ENCODE data around the gene SLC27A2. TPM values are rescaled to one million over a fixed set of nuclear protein-coding genes. Genes with fewer than 3 reads are reported as not detected.

SLC27A2 gene
- total RNA-seq, 1 donor from 2014 or later = 0.51 TPM

- DNase-seq (ENCODE audit: low spot score) = no peak
- H3K27me3 Mint-ChIP-seq (ENCODE audit: unreplicated experiment) = no peaks in the 10 kb centered on the region
- H3K36me3 Mint-ChIP-seq (ENCODE audit: low read depth, unreplicated experiment) = no peaks in the 10 kb centered on the region
- TF ChIP-seq CTCF (IDR thresholded peaks at IDR 0.05; ENCODE audit: unreplicated experiment) = no peak
- no peaks in the 10 kb centered on the region for H3K9me3 Mint-ChIP-seq (ENCODE audit: unreplicated experiment)
- no peak overlapping the region for H3K4me3 Mint-ChIP-seq (ENCODE audit: unreplicated experiment)
- no peak overlapping the region for H3K27ac Mint-ChIP-seq (ENCODE audit: unreplicated experiment)
- no peaks in the 10 kb centered on the region for H3K4me1 Mint-ChIP-seq (ENCODE audit: unreplicated experiment)
These were observed 56.3 kb downstream of the SLC27A2 start for GRCh38 chr15:50238255-50238654.

- no peak for DNase-seq (ENCODE audit: low spot score)
- Mint-ChIP-seq H3K36me3 (ENCODE audit: low read depth, unreplicated experiment) (no peaks in the 10 kb centered on the region), H3K27me3 (ENCODE audit: unreplicated experiment) (no peaks in the 10 kb centered on the region), H3K4me1 (ENCODE audit: unreplicated experiment) (no peaks in the 10 kb centered on the region), H3K9me3 (ENCODE audit: unreplicated experiment) (no peaks in the 10 kb centered on the region), H3K4me3 (ENCODE audit: unreplicated experiment) (no peak overlapping the region), H3K27ac (ENCODE audit: unreplicated experiment) (no peak overlapping the region)
- no peak for TF ChIP-seq CTCF (IDR thresholded peaks at IDR 0.05; ENCODE audit: unreplicated experiment)
These were observed 59.9 kb downstream of the SLC27A2 start for GRCh38 chr15:50241684-50242450.

GRCh38 chr15:50244153-50244552, 62.2 kb downstream of the SLC27A2 start:
- H3K4me3 Mint-ChIP-seq (ENCODE audit: unreplicated experiment) = no peak overlapping the region
- no peak for DNase-seq (ENCODE audit: low spot score)
- H3K36me3 Mint-ChIP-seq (ENCODE audit: low read depth, unreplicated experiment) = no peaks in the 10 kb centered on the region
- no peak overlapping the region for H3K27ac Mint-ChIP-seq (ENCODE audit: unreplicated experiment)
- H3K9me3 Mint-ChIP-seq (ENCODE audit: unreplicated experiment) = no peaks in the 10 kb centered on the region
- no peak for TF ChIP-seq CTCF (IDR thresholded peaks at IDR 0.05; ENCODE audit: unreplicated experiment)
- no peaks in the 10 kb centered on the region for H3K4me1 Mint-ChIP-seq (ENCODE audit: unreplicated experiment)
- no peaks in the 10 kb centered on the region for H3K27me3 Mint-ChIP-seq (ENCODE audit: unreplicated experiment)

- no peak for DNase-seq (ENCODE audit: low spot score)
- Mint-ChIP-seq H3K4me1 (ENCODE audit: unreplicated experiment) (no peaks in the 10 kb centered on the region), H3K36me3 (ENCODE audit: low read depth, unreplicated experiment) (no peaks in the 10 kb centered on the region), H3K4me3 (ENCODE audit: unreplicated experiment) (no peak overlapping the region), H3K9me3 (ENCODE audit: unreplicated experiment) (no peaks in the 10 kb centered on the region), H3K27me3 (ENCODE audit: unreplicated experiment) (no peaks in the 10 kb centered on the region), H3K27ac (ENCODE audit: unreplicated experiment) (no peak overlapping the region)
- no peak for TF ChIP-seq CTCF (IDR thresholded peaks at IDR 0.05; ENCODE audit: unreplicated experiment)
These were observed 63.1 kb downstream of the SLC27A2 start for GRCh38 chr15:50244959-50245624.

GRCh38 chr15:50246631-50247030, 64.6 kb downstream of the SLC27A2 start:
- H3K9me3 Mint-ChIP-seq (ENCODE audit: unreplicated experiment) = no peaks in the 10 kb centered on the region
- no peaks in the 10 kb centered on the region for H3K36me3 Mint-ChIP-seq (ENCODE audit: low read depth, unreplicated experiment)
- no peak for TF ChIP-seq CTCF (IDR thresholded peaks at IDR 0.05; ENCODE audit: unreplicated experiment)
- no peak for DNase-seq (ENCODE audit: low spot score)
- no peak overlapping the region for H3K4me3 Mint-ChIP-seq (ENCODE audit: unreplicated experiment)
- no peak overlapping the region for H3K27ac Mint-ChIP-seq (ENCODE audit: unreplicated experiment)
- no peaks in the 10 kb centered on the region for H3K4me1 Mint-ChIP-seq (ENCODE audit: unreplicated experiment)
- no peaks in the 10 kb centered on the region for H3K27me3 Mint-ChIP-seq (ENCODE audit: unreplicated experiment)

Measured in endothelial cell (in vitro differentiated cells).